K562 (cell line): ENCODE data around the gene CLCNKA. TPM values are rescaled to one million over a fixed set of nuclear protein-coding genes. Genes with fewer than 3 reads are reported as not detected.

Experiments used
- ASH1L ChIP-seq: fragments of 450-650 bp; IDR thresholded peaks from 2 replicates; pipeline ENCODE4 v1.6.1; 2018; ENCODE audit warnings: borderline replicate concordance, mild to moderate bottlenecking, low read depth; ENCODE audit not compliant: partially characterized antibody
- CGGBP1 ChIP-seq: fragments of 250-450 bp; sonication (Bioruptor Pico); IDR thresholded peaks from 2 replicates; pipeline ENCODE4 v1.9.0; 2021; ENCODE audit warnings: mild to moderate bottlenecking
- EGR1 ChIP-seq: fragments of 450-650 bp; conservative IDR thresholded peaks from 2 replicates; pipeline ENCODE4 v1.6.1; 2017; ENCODE audit warnings: mild to moderate bottlenecking
- FOXA1 ChIP-seq: fragments of 450-650 bp; IDR thresholded peaks from 2 replicates; pipeline ENCODE4 v1.6.1; 2016; ENCODE audit warnings: mild to moderate bottlenecking, borderline replicate concordance
- FOXJ3 ChIP-seq: sonication (generic); formaldehyde crosslinking; IDR thresholded peaks from 2 replicates; pipeline ENCODE4 v1.4.0; 2020; ENCODE audit warnings: mild to moderate bottlenecking, missing genetic modification reagents
- FUS ChIP-seq: fragments of 200-400 bp; formaldehyde crosslinking; optimal IDR thresholded peaks from 2 replicates; pipeline ENCODE3; 2017; ENCODE audit warnings: low read depth, low read length
- GATAD2A ChIP-seq: fragments of 450-650 bp; IDR thresholded peaks from 2 replicates; pipeline ENCODE4 v1.6.1; 2017
- KAT2B ChIP-seq: IDR thresholded peaks from one replicate; pipeline ENCODE4 v1.6.1; 2012; ENCODE audit warnings: low read depth, mild to moderate bottlenecking, control low read depth, inconsistent platforms, low read length, moderate library complexity
- KDM1A ChIP-seq, 2 experiments: fragments of 450-650 bp; IDR thresholded peaks; 2 replicates each; pipeline ENCODE4 v1.6.1; 2016; ENCODE audit warnings: mild to moderate bottlenecking in 2 of 2
- MCM3 ChIP-seq: fragments of 450-650 bp; IDR thresholded peaks from 2 replicates; pipeline ENCODE4 v1.6.1; 2016
- MTA1 ChIP-seq: fragments of 450-650 bp; IDR thresholded peaks from 2 replicates; pipeline ENCODE4 v1.6.1; 2017; ENCODE audit warnings: borderline replicate concordance
- MTA3 ChIP-seq: fragments of 450-650 bp; formaldehyde crosslinking; IDR thresholded peaks from 2 replicates; pipeline ENCODE4 v1.6.1; 2017; ENCODE audit warnings: mild to moderate bottlenecking, borderline replicate concordance
- POU5F1 ChIP-seq: fragments of 150-350 bp; IDR thresholded peaks from 2 replicates; pipeline ENCODE4 v1.6.1; 2014; ENCODE audit warnings: borderline replicate concordance, low read length, low read depth, mild to moderate bottlenecking; ENCODE audit not compliant: partially characterized antibody
- PREB ChIP-seq: sonication (generic); formaldehyde crosslinking; IDR thresholded peaks from 2 replicates; pipeline ENCODE4 v1.8.1; 2023; ENCODE audit warnings: mild to moderate bottlenecking, missing genetic modification reagents
- PRMT5 ChIP-seq: sonication (generic); formaldehyde crosslinking; IDR thresholded peaks from 2 replicates; pipeline ENCODE4 v1.5.0; 2020; ENCODE audit warnings: missing genetic modification reagents
- SMAD2 ChIP-seq: fragments of 150-350 bp; IDR thresholded peaks from 2 replicates; pipeline ENCODE4 v1.6.1; 2014; ENCODE audit warnings: low read depth, mild to moderate bottlenecking, low read length
- SOX6 ChIP-seq: fragments of 450-650 bp; IDR thresholded peaks from 2 replicates; pipeline ENCODE4 v1.6.1; 2014; ENCODE audit warnings: mild to moderate bottlenecking
- TARDBP ChIP-seq: fragments of 450-650 bp; IDR thresholded peaks from 2 replicates; pipeline ENCODE4 v1.6.1; 2016
- THAP12 ChIP-seq: fragments of 250-450 bp; sonication (Bioruptor Pico); IDR thresholded peaks from 2 replicates; pipeline ENCODE4 v1.9.0; 2021; ENCODE audit warnings: mild to moderate bottlenecking, inconsistent platforms
- ZMIZ1 ChIP-seq, 2 experiments: fragments of 150-350 bp in 1 of 2; IDR thresholded peaks; 2 replicates each; pipeline ENCODE4 v1.6.1; 2012 to 2016; ENCODE audit warnings: low read depth in 2 of 2, low read length in 2 of 2, mild to moderate bottlenecking in 1 of 2, moderate library complexity in 1 of 2
- ZNF143 ChIP-seq: sonication (generic); formaldehyde crosslinking; IDR thresholded peaks from 2 replicates; pipeline ENCODE4 v1.9.0; 2022; ENCODE audit warnings: mild to moderate bottlenecking, missing genetic modification reagents
- ZNF584 ChIP-seq: fragments of 200-800 bp; sonication (Bioruptor generic); IDR thresholded peaks from 2 replicates; pipeline ENCODE4 v1.6.1; 2016; ENCODE audit warnings: low read depth, mild to moderate bottlenecking, missing genetic modification characterization, missing compliant biosample characterization
- polyA plus RNA-seq, 8 experiments: library from polyadenylated mRNA; depleted of rRNA in 4 of 8; stranded (reverse) in 5 of 8; unstranded in 3 of 8; fragments of >200 nt; fragmentation: Nextera tagmentation in 2 of 8; fragmentation: Illumina TruSeq in 1 of 8; extraction: Ambion mirVana in 2 of 8; extraction: Trizol in 1 of 8; gene quantifications; 2 replicates each; pipeline versions ENCODE4 v1.2.1 to v1.2.3, GENCODE V29; 2011 to 2014; ENCODE audit warnings: inconsistent platforms in 1 of 8, missing spikeins in 1 of 8
- total RNA-seq, 7 experiments: library from RNA; depleted of rRNA in 6 of 7; stranded (reverse); fragments of >200 nt in 6 of 7; fragmentation: Illumina TruSeq in 2 of 7; extraction: Trizol in 2 of 7; gene quantifications; 2 replicates each; pipeline versions ENCODE4 v1.2.1 to v1.2.3, GENCODE V29; 2011 to 2021; ENCODE audit warnings: low replicate concordance in 1 of 7

CLCNKA gene
- total and polyA plus RNA-seq, 9 of the 15 experiments (the other 6 are each of a cell fraction or from before 2014, with no cell fraction given) = 0.03 to 0.37 (median 0.10) TPM; not detected in 3

GRCh38 chr1:16055613-16056520 lies 34.0 kb downstream of the CLCNKA start (continued):
- TF ChIP-seq ZMIZ1 (IDR thresholded peaks at IDR 0.05; ENCODE audit: low read depth in 2 of 2, low read length in 2 of 2) (no peak), TARDBP (no peak), SMAD2 (no peak), FOXJ3 (CRISPR knock-in tag) (no peak), GATAD2A (no peak), PREB (CRISPR knock-in tag) (no peak), PRMT5 (CRISPR knock-in tag) (no peak), EGR1 (peak; percentile 56), THAP12 (CRISPR knock-in tag) (no peak; the same call in 1 of the 2 replicates), MCM3 (no peak), FUS (no peak), CGGBP1 (CRISPR knock-in tag) (no peak), SOX6 (no peak; the same call in 1 of the 2 replicates), ZNF143 (CRISPR knock-in tag) (no peak; the same call in 1 of the 2 replicates), KAT2B (no peak), MTA3 (peak; percentile 81), FOXA1 (no peak), KDM1A (IDR thresholded peaks at IDR 0.05) (no peak), ASH1L (no peak), ZNF584 (CRISPR knock-in tag) (no peak), MTA1 (0 out of 2 replicates have a peak, but pooled peaks have one; percentile 19), POU5F1 (no peak)
